ENCODE results near the gene PLRG1. TPM values are rescaled to one million over a fixed set of nuclear protein-coding genes. Genes with fewer than 3 reads are reported as not detected.

Gene PLRG1
- polyA plus RNA-seq, 3 donors, result 34.6 to 56.1 (median 52.5) TPM

DNA sequence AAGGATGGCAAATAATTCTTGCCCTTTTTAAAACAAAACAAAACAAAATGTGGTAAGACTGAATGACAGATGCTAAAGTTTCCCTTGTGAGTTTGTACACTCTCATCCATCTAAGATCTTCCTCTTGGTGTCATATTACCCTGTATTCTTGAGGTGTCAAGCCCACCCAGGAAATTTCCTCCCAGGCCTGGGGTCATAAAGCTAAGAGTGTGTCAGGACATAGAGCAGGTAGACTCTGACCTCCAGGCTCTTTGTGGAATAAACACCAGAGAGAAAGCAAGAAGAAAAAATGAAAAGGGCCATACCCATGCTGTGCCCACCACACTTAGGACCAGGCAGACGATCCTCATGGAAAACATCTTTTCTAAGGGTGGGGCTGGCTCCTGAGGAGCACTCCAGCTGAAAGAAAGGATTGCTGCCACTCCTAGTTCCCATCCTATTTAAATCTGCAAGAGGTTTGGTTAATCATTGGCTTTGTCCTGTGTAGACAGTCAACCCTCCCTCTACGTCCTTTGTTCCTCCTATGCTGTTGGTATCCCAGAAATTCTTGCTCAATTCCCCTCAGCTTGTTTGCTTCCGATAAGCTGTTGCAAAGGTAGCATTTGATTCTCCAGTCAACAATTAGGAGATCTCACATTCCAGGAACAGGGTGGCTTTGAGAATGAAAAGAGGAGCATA is 40.3 kb upstream of the PLRG1 start, which contains the start of gene FGA:
TSS of gene FGA (minus strand) at position 414 of the 678 bp plus-strand sequence. CDS start at position 359, 55 bp downstream.
- Mint-ChIP-seq H3K9me3 (peaks cover 0 to 1% (median 0%) of the 10 kb centered on the region in 7 donors), H3K27me3 (ENCODE audit: low read depth in 3 of 3) (peaks cover 6 to 10% (median 8%) of the 10 kb centered on the region in 3 donors), H3K36me3 (no peaks in the 10 kb centered on the region), H3K27ac (no peak within 1 kb of the TSS), H3K4me1 (no peaks in the 10 kb centered on the region), H3K4me3 (no peak within 1 kb of the TSS)
- Histone ChIP-seq H3K79me2 (ENCODE audit: insufficient read depth, low read length) (no peaks in the 10 kb centered on the region), H3K9me3 (replicated peaks in 1 of 2; ENCODE audit: control insufficient read depth in 1 of 2, insufficient read depth in 1 of 2, low read length in 2 of 2) (no peaks in the 10 kb centered on the region), H3K9ac (ENCODE audit: insufficient read depth, low read length, poor library complexity, severe bottlenecking) (no peak within 1 kb of the TSS), H3K27ac (ENCODE audit: low read depth in 1 of 2, low read length in 2 of 2) (no peak within 1 kb of the TSS), H2AFZ (ENCODE audit: insufficient read depth, low read depth, low read length, poor library complexity, severe bottlenecking) (no peak within 1 kb of the TSS), H3K36me3 (replicated peaks in 1 of 2; ENCODE audit: control insufficient read depth in 1 of 2, insufficient read depth in 2 of 2, low read length in 2 of 2) (no peaks in the 10 kb centered on the region), H3K27me3 (ENCODE audit: control insufficient read depth in 2 of 2, insufficient read depth in 2 of 2, low read length in 2 of 2) (peaks cover 0 to 2% of the 10 kb centered on the region in 2 donors), H3K4me2 (replicated peaks; ENCODE audit: extremely low read depth, low read length, poor library complexity, severe bottlenecking) (no peak within 1 kb of the TSS), H4K20me1 (ENCODE audit: insufficient read depth, low read length) (no peaks in the 10 kb centered on the region), H3K4me1 (ENCODE audit: control insufficient read depth in 1 of 2, insufficient read depth in 2 of 2, low read length in 2 of 2) (no peaks in the 10 kb centered on the region), H3K4me3 (replicated peaks in 1 of 3; ENCODE audit: low read depth in 2 of 3, low read length in 3 of 3) (no peak within 1 kb of the TSS)
- no CpG with 5 or more reads among the region's 3 CpGs for WGBS (ENCODE audit: insufficient coverage)
- intact Hi-C loops (cut with micrococcal nuclease), result no loop called here
- DNase-seq, result no peak
- TF ChIP-seq, protein P1, sequence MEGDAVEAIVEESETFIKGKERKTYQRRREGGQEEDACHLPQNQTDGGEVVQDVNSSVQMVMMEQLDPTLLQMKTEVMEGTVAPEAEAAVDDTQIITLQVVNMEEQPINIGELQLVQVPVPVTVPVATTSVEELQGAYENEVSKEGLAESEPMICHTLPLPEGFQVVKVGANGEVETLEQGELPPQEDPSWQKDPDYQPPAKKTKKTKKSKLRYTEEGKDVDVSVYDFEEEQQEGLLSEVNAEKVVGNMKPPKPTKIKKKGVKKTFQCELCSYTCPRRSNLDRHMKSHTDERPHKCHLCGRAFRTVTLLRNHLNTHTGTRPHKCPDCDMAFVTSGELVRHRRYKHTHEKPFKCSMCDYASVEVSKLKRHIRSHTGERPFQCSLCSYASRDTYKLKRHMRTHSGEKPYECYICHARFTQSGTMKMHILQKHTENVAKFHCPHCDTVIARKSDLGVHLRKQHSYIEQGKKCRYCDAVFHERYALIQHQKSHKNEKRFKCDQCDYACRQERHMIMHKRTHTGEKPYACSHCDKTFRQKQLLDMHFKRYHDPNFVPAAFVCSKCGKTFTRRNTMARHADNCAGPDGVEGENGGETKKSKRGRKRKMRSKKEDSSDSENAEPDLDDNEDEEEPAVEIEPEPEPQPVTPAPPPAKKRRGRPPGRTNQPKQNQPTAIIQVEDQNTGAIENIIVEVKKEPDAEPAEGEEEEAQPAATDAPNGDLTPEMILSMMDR (IDR thresholded peaks at IDR 0.05), result no peak

DNA sequence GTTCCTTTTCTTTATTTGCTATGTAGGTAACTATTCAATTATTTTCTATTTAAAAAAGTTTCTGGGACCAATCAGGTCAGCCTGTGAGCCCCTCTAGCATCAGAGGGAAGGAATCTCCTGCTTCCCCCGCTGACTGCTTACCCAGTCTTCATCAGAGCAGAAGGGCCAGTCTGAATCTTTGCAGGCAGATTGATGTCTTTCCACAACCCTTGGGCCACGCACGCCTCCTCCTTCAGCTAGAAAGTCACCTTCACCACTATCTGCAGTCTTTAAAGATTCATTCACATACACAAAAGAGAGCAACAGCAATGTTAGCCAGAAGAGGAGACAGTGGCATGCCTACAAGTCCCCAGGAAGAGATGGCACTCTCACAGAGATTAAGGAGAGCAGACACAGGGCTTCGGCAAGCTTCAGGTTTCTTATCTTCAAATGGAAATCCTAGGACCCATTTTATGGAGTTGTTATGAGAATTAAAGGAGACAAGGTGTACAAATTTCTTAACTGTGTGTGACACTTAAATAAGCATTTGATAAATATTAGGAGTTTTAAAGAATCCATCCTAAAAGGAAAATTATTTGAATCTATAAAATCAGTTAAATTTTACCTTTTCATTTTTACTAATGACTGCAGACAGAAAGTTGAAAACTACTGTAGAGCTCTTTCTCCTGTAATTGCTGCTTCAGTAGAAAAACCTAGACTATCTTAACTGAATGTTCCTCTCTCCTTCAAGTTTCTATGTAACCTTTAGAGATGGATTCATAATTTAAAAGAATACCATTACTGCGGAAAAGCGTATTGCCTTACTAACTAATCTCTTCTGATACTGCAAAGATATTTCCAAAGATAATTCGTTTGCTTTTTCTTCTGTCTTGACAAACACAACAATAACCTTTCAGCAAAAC is 39.3 kb upstream of the PLRG1 start:
- Histone ChIP-seq H3K4me1 (ENCODE audit: control insufficient read depth in 1 of 2, insufficient read depth in 2 of 2, low read length in 2 of 2) (no peaks in the 10 kb centered on the region), H3K36me3 (replicated peaks in 1 of 2; ENCODE audit: control insufficient read depth in 1 of 2, insufficient read depth in 2 of 2, low read length in 2 of 2) (no peaks in the 10 kb centered on the region), H3K27me3 (ENCODE audit: control insufficient read depth in 2 of 2, insufficient read depth in 2 of 2, low read length in 2 of 2) (peaks cover 0 to 2% of the 10 kb centered on the region in 2 donors), H3K9ac (ENCODE audit: insufficient read depth, low read length, poor library complexity, severe bottlenecking) (no peak overlapping the region), H4K20me1 (ENCODE audit: insufficient read depth, low read length) (no peaks in the 10 kb centered on the region), H3K79me2 (ENCODE audit: insufficient read depth, low read length) (no peaks in the 10 kb centered on the region), H3K4me2 (replicated peaks; ENCODE audit: extremely low read depth, low read length, poor library complexity, severe bottlenecking) (no peak overlapping the region), H3K4me3 (replicated peaks in 1 of 3; ENCODE audit: low read depth in 2 of 3, low read length in 3 of 3) (no peak overlapping the region), H3K9me3 (replicated peaks in 1 of 2; ENCODE audit: control insufficient read depth in 1 of 2, insufficient read depth in 1 of 2, low read length in 2 of 2) (no peaks in the 10 kb centered on the region), H3K27ac (ENCODE audit: low read depth in 1 of 2, low read length in 2 of 2) (no peak overlapping the region), H2AFZ (ENCODE audit: insufficient read depth, low read depth, low read length, poor library complexity, severe bottlenecking) (no peak overlapping the region)
- no peak overlapping the region for H3K4me3 Mint-ChIP-seq
- H3K4me1 Mint-ChIP-seq, result no peaks in the 10 kb centered on the region
- no peak overlapping the region for H3K27ac Mint-ChIP-seq
- peaks cover 6 to 12% (median 8%) of the 10 kb centered on the region in 3 donors for H3K27me3 Mint-ChIP-seq (ENCODE audit: low read depth in 3 of 3)
- no peaks in the 10 kb centered on the region for H3K36me3 Mint-ChIP-seq
- intact Hi-C loops (cut with micrococcal nuclease), result no loop called here
- DNase-seq, result no peak
- TF ChIP-seq, protein P1 (IDR thresholded peaks at IDR 0.05), result no peak
- peaks cover 0 to 1% (median 0%) of the 10 kb centered on the region in 7 donors for H3K9me3 Mint-ChIP-seq
- 96% methylated on average over 4 of the region's 7 CpGs for WGBS (ENCODE audit: insufficient coverage)
